ENCODE results near the gene DDX47.

DNA sequence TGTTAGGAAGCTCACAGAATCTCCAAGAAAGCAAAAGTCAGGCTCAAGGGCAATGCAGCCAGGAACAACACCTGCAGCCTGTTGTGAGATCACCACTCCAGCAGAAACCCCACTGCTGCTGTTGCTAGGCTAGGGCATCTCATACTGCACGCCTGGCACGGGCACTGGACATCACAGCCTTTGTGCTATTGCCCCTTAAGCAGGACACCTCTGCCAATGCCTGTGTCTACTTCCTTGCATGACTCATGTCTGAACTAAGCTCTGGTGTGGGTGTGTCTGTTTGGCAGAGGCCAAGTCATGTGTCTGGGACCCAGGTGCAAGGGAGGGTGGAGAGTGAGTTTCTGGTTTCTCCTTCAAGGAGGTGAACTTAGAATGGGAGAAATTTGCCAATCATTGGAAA lies 10.0 kb upstream of the DDX47 start:
- TF ChIP-seq CTCF (conservative IDR thresholded peaks at IDR 0.05; ENCODE audit: low read depth, low read length), result no peak
- no peak for TF ChIP-seq EZH2 (IDR thresholded peaks at IDR 0.05; ENCODE audit: borderline replicate concordance, low read depth, low read length, poor library complexity, severe bottlenecking)
